Liver (tissue), 9 donors: ENCODE results near the gene IRGC. TPM values are rescaled to one million over a fixed set of nuclear protein-coding genes. Genes with fewer than 3 reads are reported as not detected.

Source experiments
- DNase-seq: peaks from one replicate; pipeline ENCODE4 v3.0.0-alpha.2; 2017; ENCODE audit warnings: low spot score
- H3K27ac ChIP-seq, 2 donors: one replicate each; pipeline ENCODE4 v1.7.0; 2013; ENCODE audit warnings: inconsistent platforms in 2 of 2, low read length in 2 of 2, control low read depth in 1 of 2, low read depth in 1 of 2, mild to moderate bottlenecking in 1 of 2
- H3K27me3 ChIP-seq, 4 donors: one replicate each; pipeline versions ENCODE4 v1.6.1 to v1.7.0; 2013; ENCODE audit warnings: low read length in 3 of 4, inconsistent platforms in 1 of 4, mild to moderate bottlenecking in 1 of 4, moderate library complexity in 1 of 4; ENCODE audit not compliant: control insufficient read depth in 4 of 4, insufficient read depth in 4 of 4
- H3K36me3 ChIP-seq, 4 donors: one replicate each; pipeline versions ENCODE4 v1.6.1 to v1.7.0; 2013; ENCODE audit warnings: low read length in 3 of 4, mild to moderate bottlenecking in 3 of 4, low read depth in 1 of 4, moderate library complexity in 1 of 4; ENCODE audit not compliant: control insufficient read depth in 4 of 4, insufficient read depth in 3 of 4
- H3K4me1 ChIP-seq, 4 donors: one replicate each; pipeline versions ENCODE4 v1.6.1 to v1.7.0; 2013; ENCODE audit warnings: low read length in 3 of 4, mild to moderate bottlenecking in 3 of 4, moderate library complexity in 1 of 4; ENCODE audit not compliant: control insufficient read depth in 4 of 4, insufficient read depth in 4 of 4
- H3K4me3 ChIP-seq, 3 donors: one replicate each; pipeline versions ENCODE4 v1.6.1 to v1.7.0; 2013; ENCODE audit warnings: low read length in 3 of 3, control low read depth in 1 of 3, low read depth in 1 of 3, mild to moderate bottlenecking in 1 of 3
- H3K9ac ChIP-seq, 2 donors: one replicate each; pipeline ENCODE4 v1.7.0; 2013; ENCODE audit warnings: low read length in 2 of 2, mild to moderate bottlenecking in 2 of 2, moderate library complexity in 2 of 2, control low read depth in 1 of 2, low read depth in 1 of 2
- H3K9me3 ChIP-seq, 4 donors: one replicate each; pipeline versions ENCODE4 v1.6.1 to v1.7.0; 2013; ENCODE audit warnings: low read length in 3 of 4; ENCODE audit not compliant: control insufficient read depth in 4 of 4
- CTCF ChIP-seq: fragments of 150-350 bp; IDR thresholded peaks from 2 replicates; pipeline ENCODE4 v1.5.1; 2017; ENCODE audit warnings: improper control_type of control experiment, low read depth, low read length; ENCODE audit not compliant: missing input control
- EGR1 ChIP-seq, 2 donors: IDR thresholded peaks; 2 replicates each; pipeline ENCODE4 v1.6.1; 2016 to 2018; ENCODE audit warnings: antibody characterized with exemption in 2 of 2, low read depth in 2 of 2
- FOXA1 ChIP-seq: IDR thresholded peaks from 2 replicates; pipeline ENCODE4 v1.6.1; 2016; ENCODE audit warnings: antibody characterized with exemption
- FOXA2 ChIP-seq: IDR thresholded peaks from 2 replicates; pipeline ENCODE4 v1.6.1; 2016; ENCODE audit warnings: antibody characterized with exemption
- HNF4A ChIP-seq, 2 donors: conservative IDR thresholded peaks; 2 replicates each; pipeline ENCODE4 v1.6.1; 2016; ENCODE audit warnings: antibody characterized with exemption in 2 of 2, mild to moderate bottlenecking in 2 of 2
- HNF4G ChIP-seq: IDR thresholded peaks from 2 replicates; pipeline ENCODE4 v1.6.1; 2016; ENCODE audit warnings: antibody characterized with exemption
- NR2F2 ChIP-seq: IDR thresholded peaks from 2 replicates; pipeline ENCODE4 v1.6.1; 2016; ENCODE audit warnings: antibody characterized with exemption
- RAD21 ChIP-seq, 2 donors: IDR thresholded peaks; 2 replicates each; pipeline ENCODE4 v1.6.1; 2016; ENCODE audit warnings: antibody characterized with exemption in 2 of 2, mild to moderate bottlenecking in 2 of 2
- REST ChIP-seq: IDR thresholded peaks from 2 replicates; pipeline ENCODE4 v1.6.1; 2016; ENCODE audit warnings: antibody characterized with exemption, mild to moderate bottlenecking
- SP1 ChIP-seq: IDR thresholded peaks from 2 replicates; pipeline ENCODE4 v1.6.1; 2018; ENCODE audit warnings: antibody characterized with exemption, mild to moderate bottlenecking
- YY1 ChIP-seq: IDR thresholded peaks from 2 replicates; pipeline ENCODE4 v1.6.1; 2016; ENCODE audit warnings: antibody characterized with exemption, mild to moderate bottlenecking
- ZBTB33 ChIP-seq: IDR thresholded peaks from 2 replicates; pipeline ENCODE4 v1.6.1; 2016; ENCODE audit warnings: antibody characterized with exemption
- whole genome bisulfite sequencing: extraction: QIAGEN DNeasy Blood & Tissue Kit; methylation state at CpG from one replicate; pipeline ENCODE4 v1.1.7; 2013; 5-methylcytosine and 5-hydroxymethylcytosine counted together
- polyA plus RNA-seq, 2 donors: library from polyadenylated mRNA; stranded (reverse) in 1 of 2; unstranded in 1 of 2; fragments of 200-250 nt in 1 of 2; fragments of >200 nt in 1 of 2; fragmentation: Nextera tagmentation in 1 of 2; extraction: Ambion mirVana in 1 of 2; gene quantifications; one replicate each; pipeline versions ENCODE4 v1.2.1 to v1.2.3, GENCODE V29; 2013 to 2015
- total RNA-seq, 2 donors: library from RNA; depleted of rRNA; stranded (reverse); fragments of >200 nt; gene quantifications; one replicate each; pipeline ENCODE4 v1.2.3, GENCODE V29; 2014
- donor health status: healthy.
- donor health status: healthy.
- donor health status: healthy.
- donor health status: healthy.
- donor health status: healthy.

Gene IRGC
- total and polyA plus RNA-seq, 4 donors: not detected

- Histone ChIP-seq H3K4me1 (no peaks in the 10 kb centered on the region), H3K36me3 (peaks cover 0 to 19% (median 9%) of the 10 kb centered on the region in 4 donors), H3K9me3 (no peaks in the 10 kb centered on the region), H3K4me3 (no peak overlapping the region), H3K27me3 (no peaks in the 10 kb centered on the region), H3K27ac (no peak overlapping the region), H3K9ac (no peak overlapping the region)
- WGBS: 86% methylated on average over 8 of the region's 8 CpGs
- TF ChIP-seq FOXA2 (no peak), ZBTB33 (no peak), HNF4G (no peak)
- DNase-seq: no peak
Observed at GRCh38 chr19:43724896-43725295, 9.0 kb downstream of the IRGC start.

GRCh38 chr19:43725468-43725867, 9.6 kb downstream of the IRGC start:
- Histone ChIP-seq H3K4me3 (no peak overlapping the region), H3K27ac (no peak overlapping the region), H3K9me3 (no peaks in the 10 kb centered on the region), H3K27me3 (no peaks in the 10 kb centered on the region), H3K36me3 (peaks cover 0 to 23% (median 9%) of the 10 kb centered on the region in 4 donors), H3K9ac (no peak overlapping the region), H3K4me1 (no peaks in the 10 kb centered on the region)
- TF ChIP-seq NR2F2 (peak; percentile 49), REST (no peak)
- DNase-seq: no peak
- WGBS: 60% methylated on average over 7 of the region's 7 CpGs

GRCh38 chr19:43726736-43727592, 11.1 kb downstream of the IRGC start:
- no peak overlapping the region for H3K9ac ChIP-seq
- no peaks in the 10 kb centered on the region for H3K9me3 ChIP-seq
- H3K27ac ChIP-seq: no peak overlapping the region
- no peak for DNase-seq
- H3K4me1 ChIP-seq: no peaks in the 10 kb centered on the region
- H3K4me3 ChIP-seq: no peak overlapping the region
- H3K36me3 ChIP-seq: peaks cover 0 to 35% (median 20%) of the 10 kb centered on the region in 4 donors
- H3K27me3 ChIP-seq: no peaks in the 10 kb centered on the region
- WGBS: 67% methylated on average over 15 of the region's 15 CpGs
- TF ChIP-seq ZBTB33 (no peak), EGR1 (IDR thresholded peaks at IDR 0.05; ENCODE audit: low read depth in 2 of 2) (no peak), NR2F2 (no peak), CTCF (no peak), HNF4A (conservative IDR thresholded peaks at IDR 0.05) (no peak), RAD21 (IDR thresholded peaks at IDR 0.05) (no peak), FOXA1 (no peak), REST (no peak), FOXA2 (no peak), HNF4G (no peak), SP1 (no peak), YY1 (no peak)
